ENCODE results near the gene NIN.

Gene NIN

DNA sequence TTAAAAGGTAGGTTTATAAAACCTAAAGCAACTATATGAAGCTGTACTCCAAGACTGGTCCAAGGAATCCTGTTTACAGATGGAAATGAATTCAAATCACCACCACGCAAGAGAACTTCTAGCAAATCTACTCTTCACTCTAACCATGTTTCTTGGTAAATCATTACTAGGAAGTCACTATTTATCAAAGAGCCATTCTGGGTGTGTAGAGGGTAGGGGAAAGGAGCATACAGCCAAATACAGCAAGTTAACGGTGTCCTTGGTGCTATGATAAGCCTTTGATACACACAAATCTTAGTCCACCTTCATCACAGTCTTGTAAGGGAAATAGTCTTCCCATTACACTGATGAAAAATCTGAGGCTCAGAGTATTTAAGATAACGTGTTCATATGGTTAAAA is 16.8 kb downstream of the NIN start:
- Mint-ChIP-seq H3K27ac (peak overlapping the region; percentile 90), H3K36me3 (ENCODE audit: low read depth) (peaks cover 46% of the 10 kb centered on the region)

DNA sequence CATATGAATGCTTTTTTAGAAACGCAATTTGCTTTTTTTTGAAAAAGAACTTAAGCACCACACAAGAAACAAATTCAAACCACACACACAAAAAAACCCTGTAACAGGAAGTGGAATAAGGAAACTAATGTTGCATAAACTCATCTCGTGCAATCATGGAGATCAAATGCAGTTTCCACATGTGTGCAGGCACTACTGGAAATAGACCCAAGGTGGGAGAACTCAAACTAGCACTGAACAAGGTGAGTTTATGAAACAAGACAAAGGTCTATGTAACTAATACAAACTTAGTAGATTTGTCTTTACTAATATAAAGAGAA is 17.5 kb downstream of the NIN start:
- peaks cover 66% of the 10 kb centered on the region for H3K4me1 Mint-ChIP-seq (ENCODE audit: low read depth)
- H3K4me3 Mint-ChIP-seq = peak overlapping the region; percentile 73
- H3K36me3 Mint-ChIP-seq (ENCODE audit: low read depth) = peaks cover 40% of the 10 kb centered on the region
- H3K27me3 Mint-ChIP-seq = no peaks in the 10 kb centered on the region
- no peaks in the 10 kb centered on the region for H3K9me3 Mint-ChIP-seq
- peak overlapping the region; percentile 92 for H3K27ac Mint-ChIP-seq

More for the DNA sequence above, 16.8 kb downstream of the NIN start:
- H3K4me1 Mint-ChIP-seq (ENCODE audit: low read depth) = peaks cover 72% of the 10 kb centered on the region
- H3K4me3 Mint-ChIP-seq = peak overlapping the region; percentile 65
- no peaks in the 10 kb centered on the region for H3K27me3 Mint-ChIP-seq
- H3K9me3 Mint-ChIP-seq = no peaks in the 10 kb centered on the region

DNA sequence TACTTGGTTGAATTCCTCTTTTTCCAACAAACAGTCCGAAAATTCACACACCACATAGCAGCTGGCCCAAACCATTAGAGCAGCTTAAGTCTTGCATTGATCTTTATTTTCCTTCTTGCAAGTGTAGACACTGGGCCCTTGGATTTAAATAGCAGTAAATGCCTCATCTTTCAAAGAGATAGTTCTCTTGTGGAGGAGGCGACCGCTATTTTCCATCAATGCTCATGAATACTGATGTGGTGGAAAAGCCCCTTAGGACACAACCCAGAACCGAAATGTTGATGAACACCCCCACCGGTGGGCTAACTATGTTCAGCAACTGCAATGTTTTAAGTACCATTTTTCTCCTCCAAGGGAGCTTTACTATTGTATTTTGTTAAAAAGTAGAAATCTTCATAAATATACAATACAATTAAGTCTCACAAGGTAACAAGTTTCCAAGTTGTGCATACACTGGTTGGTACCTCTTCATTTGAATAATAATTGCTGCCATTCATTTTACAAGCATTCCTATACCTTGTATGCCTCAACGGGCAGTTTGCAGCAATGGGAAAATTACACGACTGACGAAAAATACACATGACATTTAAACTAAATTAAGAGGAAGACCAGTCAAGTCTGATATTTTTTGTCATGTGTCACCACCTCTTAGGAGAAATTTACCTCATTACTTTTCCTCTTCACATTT is 18.0 kb downstream of the NIN start:
- peaks cover 35% of the 10 kb centered on the region for H3K36me3 Mint-ChIP-seq (ENCODE audit: low read depth)
- H3K4me1 Mint-ChIP-seq (ENCODE audit: low read depth) = peaks cover 63% of the 10 kb centered on the region
- peak overlapping the region; percentile 73 for H3K4me3 Mint-ChIP-seq
- peak overlapping the region; percentile 92 for H3K27ac Mint-ChIP-seq
- no peaks in the 10 kb centered on the region for H3K27me3 Mint-ChIP-seq
- H3K9me3 Mint-ChIP-seq = no peaks in the 10 kb centered on the region

DNA sequence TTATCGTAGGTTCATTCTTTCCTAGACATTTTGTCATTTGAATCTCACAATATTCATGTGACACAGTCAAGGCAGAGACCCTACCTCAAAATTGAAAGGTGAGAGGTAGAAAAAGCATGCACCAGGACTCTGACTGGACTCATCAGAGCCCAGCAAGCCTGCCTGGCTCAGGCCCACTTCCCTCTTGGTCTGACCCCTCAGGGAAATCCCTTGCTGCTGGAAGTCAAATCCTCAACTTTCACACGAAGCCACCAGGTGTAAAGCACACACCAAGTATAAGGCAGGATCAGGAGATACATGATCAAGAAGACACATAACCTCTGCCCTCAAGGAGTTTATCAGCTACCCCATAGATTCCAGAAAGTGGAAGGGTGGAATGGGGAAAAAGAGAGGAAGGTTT is 18.8 kb downstream of the NIN start:
- Mint-ChIP-seq H3K4me3 (peak overlapping the region; percentile 28), H3K27me3 (no peaks in the 10 kb centered on the region), H3K9me3 (no peaks in the 10 kb centered on the region), H3K4me1 (ENCODE audit: low read depth) (peaks cover 71% of the 10 kb centered on the region), H3K27ac (peak overlapping the region; percentile 92), H3K36me3 (ENCODE audit: low read depth) (peaks cover 39% of the 10 kb centered on the region)

- H3K4me1 Mint-ChIP-seq (ENCODE audit: low read depth) = peaks cover 55% of the 10 kb centered on the region
- H3K27me3 Mint-ChIP-seq = no peaks in the 10 kb centered on the region
- H3K27ac Mint-ChIP-seq = no peak overlapping the region
- H3K9me3 Mint-ChIP-seq = no peaks in the 10 kb centered on the region
- no peak overlapping the region for H3K4me3 Mint-ChIP-seq
- H3K36me3 Mint-ChIP-seq (ENCODE audit: low read depth) = peaks cover 43% of the 10 kb centered on the region
Measured at GRCh38 chr14:50808053-50808452, 22.9 kb downstream of the NIN start.

DNA sequence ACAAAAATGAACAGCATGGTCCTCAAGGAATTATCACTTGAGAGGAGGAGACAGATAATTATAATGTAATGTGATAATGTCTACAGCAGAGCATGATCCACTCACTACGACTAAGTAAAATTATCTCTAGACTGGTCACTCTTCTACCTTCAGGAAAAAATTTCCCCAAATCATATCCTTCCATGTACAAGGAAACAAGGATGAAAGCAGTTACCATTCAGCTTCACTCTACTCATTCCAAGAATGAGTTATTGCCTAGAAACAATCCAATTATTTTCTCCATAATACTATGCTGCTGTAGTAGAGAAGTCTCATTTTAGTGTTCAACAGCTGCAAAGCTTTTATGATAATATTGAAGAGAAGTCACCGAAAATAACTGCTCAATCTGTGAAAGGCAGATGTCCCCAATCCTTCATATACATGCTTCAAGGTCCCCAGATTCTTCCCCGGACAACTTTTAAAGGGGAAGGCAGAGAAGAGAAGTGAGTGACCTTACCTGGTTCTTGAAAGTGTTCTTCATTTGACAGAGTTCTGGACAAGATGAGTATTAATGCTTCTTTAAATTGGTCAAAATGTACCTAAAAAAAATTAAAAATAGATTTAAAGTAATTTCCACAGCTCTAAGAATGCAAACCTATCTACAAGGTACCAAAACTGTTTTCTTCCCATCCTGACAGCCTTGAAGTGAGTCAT is 24.6 kb downstream of the NIN start:
- Mint-ChIP-seq H3K4me3 (no peak overlapping the region), H3K36me3 (ENCODE audit: low read depth) (peaks cover 43% of the 10 kb centered on the region), H3K4me1 (ENCODE audit: low read depth) (peaks cover 47% of the 10 kb centered on the region), H3K27me3 (no peaks in the 10 kb centered on the region), H3K9me3 (no peaks in the 10 kb centered on the region), H3K27ac (no peak overlapping the region)

GRCh38 chr14:50805396-50805795 is 25.6 kb downstream of the NIN start:
- peaks cover 45% of the 10 kb centered on the region for H3K4me1 Mint-ChIP-seq (ENCODE audit: low read depth)
- peaks cover 46% of the 10 kb centered on the region for H3K36me3 Mint-ChIP-seq (ENCODE audit: low read depth)

GRCh38 chr14:50804181-50804721 is 26.7 kb downstream of the NIN start:
- no peaks in the 10 kb centered on the region for H3K27me3 Mint-ChIP-seq
- peaks cover 45% of the 10 kb centered on the region for H3K36me3 Mint-ChIP-seq (ENCODE audit: low read depth)
- peak overlapping the region; percentile 10 for H3K27ac Mint-ChIP-seq
- H3K4me3 Mint-ChIP-seq = no peak overlapping the region
- H3K9me3 Mint-ChIP-seq = no peaks in the 10 kb centered on the region
- H3K4me1 Mint-ChIP-seq (ENCODE audit: low read depth) = peaks cover 38% of the 10 kb centered on the region

More at GRCh38 chr14:50805396-50805795, 25.6 kb downstream of the NIN start:
- no peak overlapping the region for H3K27ac Mint-ChIP-seq
- H3K4me3 Mint-ChIP-seq = no peak overlapping the region
- H3K9me3 Mint-ChIP-seq = no peaks in the 10 kb centered on the region
- H3K27me3 Mint-ChIP-seq = no peaks in the 10 kb centered on the region

DNA sequence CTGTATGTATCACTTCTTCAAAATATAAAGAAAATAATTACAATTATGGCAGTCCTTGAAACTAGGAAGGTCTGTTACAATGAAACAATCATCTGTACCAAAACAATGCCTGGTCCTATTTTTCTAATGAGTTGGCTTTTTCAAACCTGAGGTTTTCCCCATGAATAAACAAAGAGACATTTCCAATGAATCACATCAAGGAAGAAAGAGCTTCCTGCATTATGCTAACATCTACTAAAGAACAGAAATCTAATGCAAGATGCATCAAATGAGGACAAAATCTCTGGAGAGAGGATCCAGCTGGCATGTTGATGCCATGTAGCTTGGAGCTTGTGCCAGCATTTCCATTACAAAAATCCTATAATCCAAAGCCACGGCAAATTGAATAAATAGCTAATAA is 29.3 kb downstream of the NIN start:
- H3K4me3 Mint-ChIP-seq = no peak overlapping the region
- peaks cover 56% of the 10 kb centered on the region for H3K36me3 Mint-ChIP-seq (ENCODE audit: low read depth)
- H3K4me1 Mint-ChIP-seq (ENCODE audit: low read depth) = peaks cover 43% of the 10 kb centered on the region
- no peaks in the 10 kb centered on the region for H3K27me3 Mint-ChIP-seq
- no peak overlapping the region for H3K27ac Mint-ChIP-seq
- H3K9me3 Mint-ChIP-seq = no peaks in the 10 kb centered on the region

DNA sequence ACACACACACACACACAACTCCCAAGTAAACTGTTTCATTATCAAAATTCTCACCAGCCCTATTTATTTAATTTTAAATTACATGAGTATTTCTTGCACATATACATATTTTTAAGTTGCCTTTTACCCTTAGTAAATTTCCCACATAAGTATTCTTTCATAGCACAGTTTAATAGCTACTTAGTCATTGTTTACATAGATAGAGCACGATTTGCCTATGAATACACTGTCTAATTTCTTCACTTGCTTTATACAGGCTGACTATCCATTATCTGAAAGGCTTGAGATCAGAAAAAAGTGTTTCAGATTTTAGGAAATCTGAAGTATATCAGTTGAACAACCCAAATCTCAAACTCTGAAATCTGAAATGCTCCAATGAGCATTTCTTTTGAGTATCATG is 30.9 kb downstream of the NIN start:
- Mint-ChIP-seq H3K4me1 (ENCODE audit: low read depth) (peaks cover 49% of the 10 kb centered on the region), H3K9me3 (no peaks in the 10 kb centered on the region), H3K27ac (no peak overlapping the region), H3K36me3 (ENCODE audit: low read depth) (peaks cover 51% of the 10 kb centered on the region), H3K27me3 (no peaks in the 10 kb centered on the region), H3K4me3 (no peak overlapping the region)

- peaks cover 61% of the 10 kb centered on the region for H3K4me1 Mint-ChIP-seq (ENCODE audit: low read depth)
- H3K27ac Mint-ChIP-seq = no peak overlapping the region
- no peaks in the 10 kb centered on the region for H3K27me3 Mint-ChIP-seq
- no peaks in the 10 kb centered on the region for H3K9me3 Mint-ChIP-seq
- peaks cover 48% of the 10 kb centered on the region for H3K36me3 Mint-ChIP-seq (ENCODE audit: low read depth)
- no peak overlapping the region for H3K4me3 Mint-ChIP-seq
Measured at GRCh38 chr14:50798048-50798421, 32.9 kb downstream of the NIN start.

- no peaks in the 10 kb centered on the region for H3K27me3 Mint-ChIP-seq
- no peaks in the 10 kb centered on the region for H3K9me3 Mint-ChIP-seq
- peaks cover 49% of the 10 kb centered on the region for H3K36me3 Mint-ChIP-seq (ENCODE audit: low read depth)
- H3K4me3 Mint-ChIP-seq = no peak overlapping the region
- peak overlapping the region; percentile 80 for H3K27ac Mint-ChIP-seq
- H3K4me1 Mint-ChIP-seq (ENCODE audit: low read depth) = peaks cover 67% of the 10 kb centered on the region
Measured at GRCh38 chr14:50797250-50798047, 33.5 kb downstream of the NIN start.

GRCh38 chr14:50796390-50796789 is 34.6 kb downstream of the NIN start:
- H3K4me1 Mint-ChIP-seq (ENCODE audit: low read depth) = peaks cover 69% of the 10 kb centered on the region

GRCh38 chr14:50795909-50796308 is 35.1 kb downstream of the NIN start:
- Mint-ChIP-seq H3K4me1 (ENCODE audit: low read depth) (peaks cover 74% of the 10 kb centered on the region), H3K9me3 (no peaks in the 10 kb centered on the region), H3K4me3 (no peak overlapping the region), H3K36me3 (ENCODE audit: low read depth) (peaks cover 64% of the 10 kb centered on the region), H3K27me3 (no peaks in the 10 kb centered on the region), H3K27ac (no peak overlapping the region)

More at GRCh38 chr14:50796390-50796789, 34.6 kb downstream of the NIN start:
- Mint-ChIP-seq H3K27me3 (no peaks in the 10 kb centered on the region), H3K36me3 (ENCODE audit: low read depth) (peaks cover 60% of the 10 kb centered on the region), H3K27ac (no peak overlapping the region), H3K9me3 (no peaks in the 10 kb centered on the region), H3K4me3 (no peak overlapping the region)

GRCh38 chr14:50795142-50795541 is 35.8 kb downstream of the NIN start:
- peaks cover 81% of the 10 kb centered on the region for H3K4me1 Mint-ChIP-seq (ENCODE audit: low read depth)
- H3K4me3 Mint-ChIP-seq = no peak overlapping the region
- no peaks in the 10 kb centered on the region for H3K27me3 Mint-ChIP-seq
- no peaks in the 10 kb centered on the region for H3K9me3 Mint-ChIP-seq
- no peak overlapping the region for H3K27ac Mint-ChIP-seq
- H3K36me3 Mint-ChIP-seq (ENCODE audit: low read depth) = peaks cover 67% of the 10 kb centered on the region

All from stimulated activated naive CD8-positive, alpha-beta T cell treated with anti-CD3 and anti-CD28 coated beads, Interleukin-15, Interleukin-2, amounts not matched to agents 100 ng/mL and 50 ng/mL, for 24 hours (primary cell).